Calu3 (cell line): ENCODE results near the gene FBXL2. TPM values are rescaled to one million over a fixed set of nuclear protein-coding genes. Genes with fewer than 3 reads are reported as not detected.

Source experiments
- BruUV-seq: library from RNA; stranded (reverse); fragments of 400-500 nt; replicated peaks from 2 replicates; lab custom pipeline; 2021; lab: Mats Ljungman, UMichigan
- CTCF ChIA-PET: fragments of 300-600 bp; sonication (Branson Sonifier 250); formaldehyde crosslinking; loops from one replicate; lab custom pipeline; 2022; ENCODE audit warnings: antibody characterized with exemption; lab: Charles Lee
- DNase-seq: peaks from one replicate; pipeline ENCODE4 v3.0.0; 2022
- H3K27ac Mint-ChIP-seq: one replicate; pipeline ENCODE4 v1.8.0; 2022; ENCODE audit warnings: mixed read lengths; ENCODE audit not compliant: unreplicated experiment
- H3K27me3 Mint-ChIP-seq: one replicate; pipeline ENCODE4 v1.8.0; 2022; ENCODE audit warnings: mixed read lengths; ENCODE audit not compliant: unreplicated experiment
- H3K36me3 Mint-ChIP-seq: one replicate; pipeline ENCODE4 v1.8.0; 2022; ENCODE audit warnings: mild to moderate bottlenecking, moderate library complexity, mixed read lengths; ENCODE audit not compliant: insufficient read depth, unreplicated experiment
- H3K4me1 Mint-ChIP-seq: one replicate; pipeline ENCODE4 v1.8.0; 2022; ENCODE audit warnings: mild to moderate bottlenecking, low read depth, mixed read lengths; ENCODE audit not compliant: unreplicated experiment
- H3K4me3 Mint-ChIP-seq: one replicate; pipeline ENCODE4 v1.8.0; 2022; ENCODE audit warnings: mild to moderate bottlenecking, low read depth, moderate library complexity, mixed read lengths; ENCODE audit not compliant: unreplicated experiment
- H3K9me3 Mint-ChIP-seq: one replicate; pipeline ENCODE4 v1.8.0; 2022; ENCODE audit warnings: low read depth, mixed read lengths; ENCODE audit not compliant: unreplicated experiment
- intact Hi-C: fragments of 100-400 bp; cut with micrococcal nuclease; formaldehyde crosslinking; loops from one replicate; pipeline ENCODE4 v1.10.0; 2022; ENCODE audit not compliant: unreplicated experiment
- total RNA-seq: library from RNA; stranded (reverse); gene quantifications from 2 replicates; pipeline ENCODE4 v1.2.3, GENCODE V29; 2022
- TF ChIP-seq, protein P1 (sequence below): fragments of 200-600 bp; IDR thresholded peaks from one replicate; pipeline ENCODE4 v1.8.0; 2022; ENCODE audit warnings: antibody characterized with exemption; ENCODE audit not compliant: unreplicated experiment

FBXL2 gene
- total RNA-seq, 1 experiment from 2014 or later: 11.5 TPM

DNA sequence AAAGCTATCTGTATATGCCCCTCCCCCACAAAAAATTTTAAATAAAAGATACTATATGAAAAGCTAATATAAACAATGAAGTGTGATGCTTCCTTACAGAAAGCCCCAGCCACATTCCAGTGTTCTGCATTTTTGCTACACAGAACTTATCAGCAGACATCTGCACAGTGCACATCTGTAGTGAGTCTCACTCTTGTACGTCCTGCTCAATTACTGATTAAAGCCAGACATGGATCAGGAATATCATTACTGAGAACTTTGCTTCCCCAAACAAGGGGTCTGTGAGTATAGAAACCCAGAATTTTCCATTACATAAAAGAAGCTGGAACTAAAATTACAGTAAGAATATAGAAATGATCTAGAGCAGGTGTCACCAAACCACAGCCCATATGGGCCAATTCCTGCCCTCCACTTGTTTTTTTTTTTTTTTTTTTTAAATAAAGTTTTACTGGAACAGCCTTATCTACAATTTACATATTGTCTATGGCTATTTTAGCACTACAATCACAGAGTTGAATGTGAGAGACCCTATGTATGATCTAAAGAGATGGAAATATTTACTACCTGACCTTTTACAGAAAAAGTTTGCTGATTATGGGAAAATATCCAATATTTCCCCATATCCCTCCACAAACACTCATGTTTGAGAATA is 117.3 kb downstream of the FBXL2 start:
- BruUV-seq: no TSS peak
- intact Hi-C loops: loop anchor here (5.0 kb wide), 1 partner anchor 43 kb away; no protein-coding TSS in a partner anchor
- H3K36me3 Mint-ChIP-seq: peaks cover 58% of the 10 kb centered on the region
- no peak overlapping the region for H3K4me3 Mint-ChIP-seq
- no peaks in the 10 kb centered on the region for H3K27me3 Mint-ChIP-seq
- H3K27ac Mint-ChIP-seq: no peak overlapping the region
- no peaks in the 10 kb centered on the region for H3K9me3 Mint-ChIP-seq
- CTCF ChIA-PET: interaction anchor here (0.6 kb wide), 1 partner anchor 351 kb away, joined by 3 read pairs; no protein-coding TSS in a partner anchor
- DNase-seq: no peak
- H3K4me1 Mint-ChIP-seq: peaks cover 13% of the 10 kb centered on the region
- TF ChIP-seq, protein P1, sequence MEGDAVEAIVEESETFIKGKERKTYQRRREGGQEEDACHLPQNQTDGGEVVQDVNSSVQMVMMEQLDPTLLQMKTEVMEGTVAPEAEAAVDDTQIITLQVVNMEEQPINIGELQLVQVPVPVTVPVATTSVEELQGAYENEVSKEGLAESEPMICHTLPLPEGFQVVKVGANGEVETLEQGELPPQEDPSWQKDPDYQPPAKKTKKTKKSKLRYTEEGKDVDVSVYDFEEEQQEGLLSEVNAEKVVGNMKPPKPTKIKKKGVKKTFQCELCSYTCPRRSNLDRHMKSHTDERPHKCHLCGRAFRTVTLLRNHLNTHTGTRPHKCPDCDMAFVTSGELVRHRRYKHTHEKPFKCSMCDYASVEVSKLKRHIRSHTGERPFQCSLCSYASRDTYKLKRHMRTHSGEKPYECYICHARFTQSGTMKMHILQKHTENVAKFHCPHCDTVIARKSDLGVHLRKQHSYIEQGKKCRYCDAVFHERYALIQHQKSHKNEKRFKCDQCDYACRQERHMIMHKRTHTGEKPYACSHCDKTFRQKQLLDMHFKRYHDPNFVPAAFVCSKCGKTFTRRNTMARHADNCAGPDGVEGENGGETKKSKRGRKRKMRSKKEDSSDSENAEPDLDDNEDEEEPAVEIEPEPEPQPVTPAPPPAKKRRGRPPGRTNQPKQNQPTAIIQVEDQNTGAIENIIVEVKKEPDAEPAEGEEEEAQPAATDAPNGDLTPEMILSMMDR: no peak

DNA sequence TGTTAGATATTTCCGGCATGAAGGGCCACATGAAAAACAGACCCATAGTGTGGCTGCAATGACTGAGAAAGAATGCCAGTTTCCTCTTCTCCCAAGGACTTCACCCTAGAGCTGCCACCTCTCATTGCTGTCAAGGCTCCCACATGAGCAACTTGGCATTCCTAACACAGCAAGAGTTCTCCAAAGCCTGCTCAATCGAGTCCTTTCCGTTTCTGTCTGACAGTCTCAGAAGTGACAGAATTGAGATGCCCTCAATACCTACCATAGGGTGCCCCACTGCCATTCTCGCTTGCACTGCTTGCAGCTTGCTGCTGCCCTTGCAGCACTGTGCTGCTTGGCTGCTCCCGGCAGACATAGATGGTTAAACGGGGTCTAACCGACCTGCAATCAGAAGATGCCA is 118.7 kb downstream of the FBXL2 start:
- intact Hi-C loops: no loop called here
- Mint-ChIP-seq H3K27ac (no peak overlapping the region), H3K4me1 (peaks cover 13% of the 10 kb centered on the region), H3K36me3 (peaks cover 55% of the 10 kb centered on the region), H3K27me3 (no peaks in the 10 kb centered on the region), H3K9me3 (no peaks in the 10 kb centered on the region), H3K4me3 (no peak overlapping the region)
- TF ChIP-seq, protein P1: no peak
- no peak for DNase-seq
- CTCF ChIA-PET: interaction anchor here (0.6 kb wide), 1 partner anchor 1412 kb away, joined by 4 read pairs; no protein-coding TSS in a partner anchor
- no TSS peak for BruUV-seq

DNA sequence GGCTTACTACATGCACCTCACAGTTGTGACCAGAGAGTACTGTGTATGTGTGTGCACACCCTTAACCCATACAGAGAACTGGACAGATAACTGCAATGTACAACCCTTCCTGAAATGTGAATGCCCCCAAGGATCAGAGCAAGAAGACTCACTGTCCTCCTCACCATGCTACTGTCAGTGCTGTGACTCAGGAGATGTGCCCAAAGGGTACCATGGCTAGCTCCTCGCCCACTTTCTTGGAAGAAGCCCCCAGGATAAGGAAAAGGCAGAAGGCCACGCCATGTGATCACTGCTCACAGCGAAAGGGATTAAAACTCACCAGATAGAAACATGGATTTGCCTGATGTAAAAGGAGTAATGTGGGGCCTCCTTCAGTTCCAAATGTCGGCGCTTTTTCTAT is 121.2 kb downstream of the FBXL2 start:
- Mint-ChIP-seq H3K27ac (no peak overlapping the region), H3K27me3 (no peaks in the 10 kb centered on the region), H3K9me3 (no peaks in the 10 kb centered on the region), H3K4me1 (no peaks in the 10 kb centered on the region), H3K4me3 (no peak overlapping the region), H3K36me3 (peaks cover 48% of the 10 kb centered on the region)
- no TSS peak for BruUV-seq
- intact Hi-C loops: no loop called here
- TF ChIP-seq, protein P1: no peak
- CTCF ChIA-PET: no interaction called here
- DNase-seq: no peak

DNA sequence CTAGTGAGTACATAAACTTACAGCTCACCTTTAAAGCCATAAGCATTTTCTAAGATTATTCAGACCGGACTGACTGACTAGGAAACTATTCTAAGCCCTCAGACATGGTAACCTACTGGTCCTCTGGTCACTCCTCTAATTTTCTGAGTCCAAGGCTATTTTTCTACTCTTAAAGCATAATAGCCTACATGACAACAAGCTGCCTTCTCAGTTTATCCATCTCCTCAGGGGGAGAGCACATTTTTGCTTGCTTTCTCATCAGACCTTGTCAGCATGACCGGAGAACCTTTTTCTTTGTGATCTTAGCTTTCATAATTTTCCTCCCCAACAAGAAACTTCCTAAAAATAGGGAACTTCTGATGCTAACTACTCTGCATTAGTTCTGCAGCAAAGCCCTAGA is 124.5 kb downstream of the FBXL2 start:
- no peaks in the 10 kb centered on the region for H3K9me3 Mint-ChIP-seq
- peaks cover 40% of the 10 kb centered on the region for H3K36me3 Mint-ChIP-seq
- H3K27me3 Mint-ChIP-seq: no peaks in the 10 kb centered on the region
- CTCF ChIA-PET: interaction anchor here (0.6 kb wide), 1 partner anchor 11 kb away, joined by 3 read pairs; no protein-coding TSS in a partner anchor
- H3K4me3 Mint-ChIP-seq: no peak overlapping the region
- BruUV-seq: no TSS peak
- TF ChIP-seq, protein P1: no peak
- H3K4me1 Mint-ChIP-seq: no peaks in the 10 kb centered on the region
- intact Hi-C loops: no loop called here
- DNase-seq: no peak
- no peak overlapping the region for H3K27ac Mint-ChIP-seq
